ENCODE data around the gene PGC. TPM values are rescaled to one million over a fixed set of nuclear protein-coding genes. Genes with fewer than 3 reads are reported as not detected.

Gene PGC
- total and polyA plus RNA-seq, 9 donors: 0.53 to 0.94 (median 0.81) TPM; not detected in 6

- Histone ChIP-seq H3K36me3 (no peaks in the 10 kb centered on the region), H3K27me3 (no peaks in the 10 kb centered on the region), H3K27ac (no peak overlapping the region), H3K4me1 (ENCODE audit: insufficient read depth) (peaks cover 3% of the 10 kb centered on the region), H3K4me3 (no peak overlapping the region), H3K9me3 (no peaks in the 10 kb centered on the region)
- intact Hi-C loops (cut with DNase I): no loop called here
- DNase-seq: no peak
- 66 to 69% (median 68%) methylated on average over 6 of the region's 6 CpGs for WGBS, 3 donors
- TF ChIP-seq EP300 (IDR thresholded peaks at IDR 0.05): no peak
These were observed 10.9 kb downstream of the PGC start for GRCh38 chr6:41736186-41736733.

GRCh38 chr6:41735427-41736185 is 11.6 kb downstream of the PGC start, which contains the start of gene TFEB:
Gene TFEB, minus strand, starts transcription at chr6:41735608. Its CDS starts 44,395 bp downstream, at chr6:41691213.
- Histone ChIP-seq H3K4me1 (ENCODE audit: insufficient read depth) (peaks cover 3% of the 10 kb centered on the region), H3K9me3 (no peaks in the 10 kb centered on the region), H3K4me3 (peak within 1 kb of the TSS; percentile 63), H3K36me3 (no peaks in the 10 kb centered on the region), H3K27ac (peak within 1 kb of the TSS; percentile 86 to 88), H3K27me3 (no peaks in the 10 kb centered on the region)
- intact Hi-C loops (cut with DNase I): no loop called here
- TF ChIP-seq EP300 (IDR thresholded peaks at IDR 0.05) (no peak), POLR2A (IDR thresholded peaks at IDR 0.05) (peak; percentile 38), CTCF (IDR thresholded peaks at IDR 0.05) (peak; percentile 96 to 99 (median 97))
- peak; percentile 91 to 96 (median 95) for DNase-seq
- 7 to 11% (median 7%) methylated on average over 30 to 50 of the region's 50 CpGs for WGBS, 3 donors

- Histone ChIP-seq H3K27me3 (no peaks in the 10 kb centered on the region), H3K9me3 (no peaks in the 10 kb centered on the region), H3K36me3 (no peaks in the 10 kb centered on the region), H3K27ac (peak overlapping the region; percentile 86 to 88), H3K4me3 (peak overlapping the region; percentile 63), H3K4me1 (ENCODE audit: insufficient read depth) (peaks cover 3% of the 10 kb centered on the region)
- TF ChIP-seq POLR2A (IDR thresholded peaks at IDR 0.05): no peak
- TF ChIP-seq EP300 (IDR thresholded peaks at IDR 0.05): no peak
- no peak for TF ChIP-seq CTCF (IDR thresholded peaks at IDR 0.05)
- peak; percentile 71 to 82 (median 80) for DNase-seq
- 0 to 2% (median 1%) methylated on average over 14 to 76 of the region's 76 CpGs for WGBS, 3 donors
- intact Hi-C loops (cut with DNase I): no loop called here
These were observed 12.4 kb downstream of the PGC start for GRCh38 chr6:41734666-41735426.

GRCh38 chr6:41733707-41734665 is 13.2 kb downstream of the PGC start:
- DNase-seq: peak; percentile 66 to 82 (median 76)
- peak overlapping the region; percentile 86 to 88 for H3K27ac ChIP-seq
- intact Hi-C loops (cut with DNase I): no loop called here
- 1 to 2% (median 1%) methylated on average over 43 to 73 of the region's 73 CpGs for WGBS, 3 donors
- no peaks in the 10 kb centered on the region for H3K27me3 ChIP-seq
- no peak for TF ChIP-seq CTCF (IDR thresholded peaks at IDR 0.05)
- no peak for TF ChIP-seq EP300 (IDR thresholded peaks at IDR 0.05)
- TF ChIP-seq POLR2A (IDR thresholded peaks at IDR 0.05): peak; percentile 41
- H3K4me3 ChIP-seq: peak overlapping the region; percentile 63
- H3K4me1 ChIP-seq (ENCODE audit: insufficient read depth): peaks cover 3% of the 10 kb centered on the region
- H3K9me3 ChIP-seq: no peaks in the 10 kb centered on the region
- H3K36me3 ChIP-seq: no peaks in the 10 kb centered on the region

All from ovary (tissue), 9 donors.